GM19397 (cell line): ENCODE data around the gene B9D2.
"Not testable (repeated sequence)": the region's sequence is repeated elsewhere in the genome, so short reads cannot be mapped to it uniquely, and the experiment has no call there.

Experiments
- ATAC-seq: cut with Tn5 transposase; IDR thresholded peaks from one replicate; pipeline ENCODE4 v1.9.1; 2021; ENCODE audit warnings: mild to moderate bottlenecking, moderate library complexity; ENCODE audit not compliant: unreplicated experiment

The B9D2 gene

GRCh38 chr19:41363753-41364523 lies at the start of gene B9D2:
Gene B9D2, minus strand, starts transcription at chr19:41364149. Its CDS starts 630 bp downstream, at chr19:41363519.
- ATAC-seq, result peak; percentile 81

GRCh38 chr19:41412953-41413352 lies 49.0 kb upstream of the B9D2 start:
- ATAC-seq, result no peak

GRCh38 chr19:41411968-41412265 lies 48.0 kb upstream of the B9D2 start:
- ATAC-seq, result no peak

- ATAC-seq, result no peak
Observed at GRCh38 chr19:41411100-41411967, 47.4 kb upstream of the B9D2 start.

GRCh38 chr19:41410336-41411054 lies 46.5 kb upstream of the B9D2 start:
- ATAC-seq, result no peak

- ATAC-seq, result no peak
Observed at GRCh38 chr19:41409288-41409687, 45.3 kb upstream of the B9D2 start.

GRCh38 chr19:41408846-41409245 lies 44.9 kb upstream of the B9D2 start:
- not testable (repeated sequence) for ATAC-seq

- no peak for ATAC-seq
Observed at GRCh38 chr19:41408256-41408655, 44.3 kb upstream of the B9D2 start.

GRCh38 chr19:41407271-41407670 lies 43.3 kb upstream of the B9D2 start:
- ATAC-seq, result no peak

- ATAC-seq, result no peak
Observed at GRCh38 chr19:41405776-41406175, 41.8 kb upstream of the B9D2 start.

- no peak for ATAC-seq
Observed at GRCh38 chr19:41403181-41403970, 39.4 kb upstream of the B9D2 start.

GRCh38 chr19:41402010-41402409 lies 38.1 kb upstream of the B9D2 start:
- ATAC-seq, result no peak

- no peak for ATAC-seq
Observed at GRCh38 chr19:41401483-41401882, 37.5 kb upstream of the B9D2 start.

- ATAC-seq, result no peak
Observed at GRCh38 chr19:41399525-41399924, 35.6 kb upstream of the B9D2 start.

GRCh38 chr19:41399091-41399490 lies 35.1 kb upstream of the B9D2 start:
- no peak for ATAC-seq

GRCh38 chr19:41398598-41398997 lies 34.6 kb upstream of the B9D2 start:
- no peak for ATAC-seq

GRCh38 chr19:41398050-41398418 lies 34.1 kb upstream of the B9D2 start:
- no peak for ATAC-seq

GRCh38 chr19:41397086-41398049 lies 33.4 kb upstream of the B9D2 start, which contains the start of the genes BCKDHA and EXOSC5:
Gene BCKDHA, plus strand, starts transcription at chr19:41397818. Its CDS starts 10 bp downstream, at chr19:41397828.
Gene EXOSC5, minus strand, starts transcription at chr19:41397359. Its CDS starts 31 bp downstream, at chr19:41397328.
- ATAC-seq, result peak; percentile 95

- no peak for ATAC-seq
Observed at GRCh38 chr19:41395355-41395754, 31.4 kb upstream of the B9D2 start.
